Bronchial epithelial cell (primary cell): Measurements from ENCODE around the gene OR5D14. TPM values are rescaled to one million over a fixed set of nuclear protein-coding genes. Genes with fewer than 3 reads are reported as not detected.

Experiments used
- DNase-seq: peaks from one replicate; pipeline ENCODE4 v3.0.0-alpha.2; 2010; ENCODE audit warnings: low read depth
- FAIRE-seq: peaks from 2 replicates; lab custom pipeline; 2011; peaks lifted over from hg19 to GRCh38; lab: Jason Lieb, UNC
- H3K27me3 ChIP-seq: 2 replicates; pipeline ENCODE4 v1.5.1; 2011; ENCODE audit warnings: low read length; ENCODE audit not compliant: control insufficient read depth, insufficient read depth
- H3K36me3 ChIP-seq: 2 replicates; pipeline ENCODE4 v1.5.1; 2011; ENCODE audit warnings: low read length; ENCODE audit not compliant: control insufficient read depth, insufficient read depth
- H3K4me3 ChIP-seq: 2 replicates; pipeline ENCODE4 v1.5.1; 2011; ENCODE audit warnings: mild to moderate bottlenecking, low read depth, low read length, control low read depth
- total RNA-seq: library from RNA; depleted of rRNA; stranded (reverse); fragments of >200 nt; gene quantifications from 2 replicates; pipeline ENCODE4 v1.2.1, GENCODE V29; 2014
- TF ChIP-seq, protein P1 (sequence below): IDR thresholded peaks from 2 replicates; pipeline ENCODE4 v1.5.1; 2011; ENCODE audit warnings: mild to moderate bottlenecking, moderate library complexity, low read length, control low read depth, inconsistent platforms; ENCODE audit not compliant: insufficient read depth, severe bottlenecking

The OR5D14 gene
- total RNA-seq, 1 donor from 2014 or later, result not detected

- no peak within 1 kb of the TSS for H3K4me3 ChIP-seq
- no peaks in the 10 kb centered on the region for H3K27me3 ChIP-seq
- DNase-seq (no peak), FAIRE-seq (no peak)
- TF ChIP-seq, protein P1, sequence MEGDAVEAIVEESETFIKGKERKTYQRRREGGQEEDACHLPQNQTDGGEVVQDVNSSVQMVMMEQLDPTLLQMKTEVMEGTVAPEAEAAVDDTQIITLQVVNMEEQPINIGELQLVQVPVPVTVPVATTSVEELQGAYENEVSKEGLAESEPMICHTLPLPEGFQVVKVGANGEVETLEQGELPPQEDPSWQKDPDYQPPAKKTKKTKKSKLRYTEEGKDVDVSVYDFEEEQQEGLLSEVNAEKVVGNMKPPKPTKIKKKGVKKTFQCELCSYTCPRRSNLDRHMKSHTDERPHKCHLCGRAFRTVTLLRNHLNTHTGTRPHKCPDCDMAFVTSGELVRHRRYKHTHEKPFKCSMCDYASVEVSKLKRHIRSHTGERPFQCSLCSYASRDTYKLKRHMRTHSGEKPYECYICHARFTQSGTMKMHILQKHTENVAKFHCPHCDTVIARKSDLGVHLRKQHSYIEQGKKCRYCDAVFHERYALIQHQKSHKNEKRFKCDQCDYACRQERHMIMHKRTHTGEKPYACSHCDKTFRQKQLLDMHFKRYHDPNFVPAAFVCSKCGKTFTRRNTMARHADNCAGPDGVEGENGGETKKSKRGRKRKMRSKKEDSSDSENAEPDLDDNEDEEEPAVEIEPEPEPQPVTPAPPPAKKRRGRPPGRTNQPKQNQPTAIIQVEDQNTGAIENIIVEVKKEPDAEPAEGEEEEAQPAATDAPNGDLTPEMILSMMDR, result no peak
- no peaks in the 10 kb centered on the region for H3K36me3 ChIP-seq
Observed at GRCh38 chr11:55819330-55819729, 24.0 kb downstream of the OR5D14 start, which contains the start of gene OR5D18. Gene OR5D18 (plus strand): TSS chr11:55819630. CDS start chr11:55819630, 0 bp downstream.

DNA sequence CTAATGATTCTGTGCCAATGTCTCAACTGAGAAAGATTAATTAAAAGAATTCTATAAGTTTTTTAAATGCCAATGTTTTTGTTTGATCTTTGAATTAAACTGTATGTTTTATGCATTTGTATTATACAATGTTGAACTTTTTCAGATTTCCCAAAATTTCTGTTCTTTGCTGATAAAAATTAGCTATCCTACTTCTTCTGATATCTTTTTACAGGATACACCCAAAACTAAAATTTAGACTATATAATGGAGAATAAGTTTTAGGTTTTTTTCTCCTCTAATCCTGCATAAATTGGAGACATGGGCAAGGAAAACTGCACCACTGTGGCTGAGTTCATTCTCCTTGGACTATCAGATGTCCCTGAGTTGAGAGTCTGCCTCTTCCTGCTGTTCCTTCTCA is 31.6 kb downstream of the OR5D14 start, which contains the start of gene OR5L2:
Gene OR5L2 (plus strand): TSS at position 301 of the 400 bp plus-strand sequence. CDS start 0 bp downstream, at position 301.
- no peaks in the 10 kb centered on the region for H3K36me3 ChIP-seq
- FAIRE-seq (no peak), DNase-seq (no peak)
- no peaks in the 10 kb centered on the region for H3K27me3 ChIP-seq
- H3K4me3 ChIP-seq, result no peak within 1 kb of the TSS
- TF ChIP-seq, protein P1, result no peak

DNA sequence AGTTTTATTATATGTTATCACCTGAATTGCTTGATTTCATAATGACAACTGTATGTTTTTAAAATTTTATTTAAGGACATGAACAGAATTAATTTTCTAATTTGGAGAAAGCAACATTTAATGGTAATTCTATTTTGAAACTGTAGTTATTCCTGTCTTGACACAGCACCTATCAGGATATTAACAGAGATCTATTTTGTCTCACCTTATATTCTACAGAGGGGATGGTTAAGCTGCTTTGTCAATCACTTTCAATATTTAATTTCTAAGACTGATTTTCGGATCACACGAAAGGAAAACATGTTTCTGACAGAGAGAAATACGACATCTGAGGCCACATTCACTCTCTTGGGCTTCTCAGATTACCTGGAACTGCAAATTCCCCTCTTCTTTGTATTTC is 43.1 kb downstream of the OR5D14 start, which contains the start of gene OR5D16:
Gene OR5D16 (plus strand): TSS at position 301 of the 400 bp plus-strand sequence. CDS start 0 bp downstream, at position 301.
- FAIRE-seq, result no peak
- Histone ChIP-seq H3K27me3 (no peaks in the 10 kb centered on the region), H3K4me3 (no peak within 1 kb of the TSS), H3K36me3 (no peaks in the 10 kb centered on the region)
- DNase-seq, result no peak
- TF ChIP-seq, protein P1, result no peak

Other genes starting within 250 kb of the OR5D14 start
- gene OR4C15, start 241.1 kb upstream of the OR5D14 start, total RNA-seq, result not detected in 2 replicates
- not detected in 2 replicates for gene OR4C16, start 223.4 kb upstream of the OR5D14 start, total RNA-seq
- not detected in 2 replicates for gene OR4C11, start 187.9 kb upstream of the OR5D14 start, total RNA-seq
- gene OR4P4, start 160.4 kb upstream of the OR5D14 start, total RNA-seq, result not detected in 2 replicates
- gene OR4S2, start 147.2 kb upstream of the OR5D14 start, total RNA-seq, result not detected in 2 replicates
- not detected in 2 replicates for gene OR4C6, start 133.4 kb upstream of the OR5D14 start, total RNA-seq
- gene OR5D13, start 22.1 kb upstream of the OR5D14 start, total RNA-seq, result not detected in 2 replicates
- gene OR5L1, start 15.8 kb downstream of the OR5D14 start, total RNA-seq, result not detected in 2 replicates
- gene OR5D18, start 24.1 kb downstream of the OR5D14 start, total RNA-seq, result not detected in 2 replicates
- not detected in 2 replicates for gene OR5L2, start 31.7 kb downstream of the OR5D14 start, total RNA-seq
- gene OR5D16, start 43.2 kb downstream of the OR5D14 start, total RNA-seq, result not detected in 2 replicates
- not detected in 2 replicates for gene TRIM51, start 87.7 kb downstream of the OR5D14 start, total RNA-seq
- gene OR5W2, start 119.0 kb downstream of the OR5D14 start, total RNA-seq, result not detected in 2 replicates
- not detected in 2 replicates for gene OR5I1, start 140.8 kb downstream of the OR5D14 start, total RNA-seq
- gene OR10AG1, start 174.4 kb downstream of the OR5D14 start, total RNA-seq, result not detected in 2 replicates
- gene OR5F1, start 199.1 kb downstream of the OR5D14 start, total RNA-seq, result not detected in 2 replicates
- gene OR5AS1, start 232.1 kb downstream of the OR5D14 start, total RNA-seq, result not detected in 2 replicates